SK-N-SH (cell line): Measurements from ENCODE around the gene ANKRD44. TPM values are rescaled to one million over a fixed set of nuclear protein-coding genes. Genes with fewer than 3 reads are reported as not detected.
A peak's percentile ranks its signal among the peaks of the same experiment; 100 is the strongest.

Experiments used
- CTCF ChIA-PET: fragments of 300-600, 350-600 bp; formaldehyde crosslinking; extraction: SDS; loops from one replicate; lab custom pipeline; 2021; lab: Yijun Ruan, JAX
- POLR2A ChIA-PET: fragments of 350-600 bp; sonication (Branson Sonifier 250); formaldehyde crosslinking; extraction: SDS; loops from one replicate; lab custom pipeline; 2020; ENCODE audit warnings: antibody characterized with exemption, inconsistent platforms; lab: Yijun Ruan, JAX
- DNase-seq: peaks from one replicate; pipeline ENCODE4 v3.0.0; 2012
- H2AFZ ChIP-seq: fragments of 200-600 bp; sonication (generic); 2 replicates; pipeline ENCODE4 v1.8.1; 2016; ENCODE audit warnings: antibody characterized with exemption, mild to moderate bottlenecking, low read depth
- H3F3A ChIP-seq: fragments of 200-600 bp; sonication (generic); replicated peaks from 2 replicates; pipeline ENCODE3; 2016; ENCODE audit warnings: antibody characterized with exemption, mild to moderate bottlenecking; ENCODE audit not compliant: insufficient read depth
- H3K27ac ChIP-seq, 2 experiments: fragments of 200-500 bp in 1 of 2; fragments of 200-600 bp in 1 of 2; sonication (Bioruptor generic) in 1 of 2; sonication (generic), shearing (Covaris generic) in 1 of 2; 2 replicates each; pipeline versions ENCODE4 v1.5.1 to v1.6.1; 2014 to 2016; ENCODE audit warnings: low read depth in 2 of 2, inconsistent platforms in 1 of 2, low read length in 1 of 2, mild to moderate bottlenecking in 1 of 2, mixed read lengths in 1 of 2
- H3K27me3 ChIP-seq: fragments of 200-600 bp; sonication (generic), shearing (Covaris generic); 2 replicates; pipeline ENCODE4 v1.6.1; 2016; ENCODE audit warnings: mixed run types; ENCODE audit not compliant: insufficient read depth
- H3K36me3 ChIP-seq, 2 experiments: fragments of 200-500 bp in 1 of 2; fragments of 200-600 bp in 1 of 2; sonication (Bioruptor generic) in 1 of 2; sonication (generic) in 1 of 2; replicated peaks in 1 of 2; 2 replicates each; pipeline versions ENCODE3 to v1.5.1; 2014 to 2016; ENCODE audit warnings: low read length in 1 of 2, mild to moderate bottlenecking in 1 of 2; ENCODE audit not compliant: insufficient read depth in 2 of 2, control insufficient read depth in 1 of 2
- H3K4me1 ChIP-seq, 2 experiments: fragments of 200-500 bp in 1 of 2; fragments of 200-600 bp in 1 of 2; sonication (Bioruptor generic) in 1 of 2; sonication (generic), shearing (Covaris generic) in 1 of 2; 2 replicates each; pipeline versions ENCODE4 v1.5.1 to v1.6.1; 2014 to 2016; ENCODE audit warnings: low read depth in 1 of 2, low read length in 1 of 2, mixed run types in 1 of 2; ENCODE audit not compliant: insufficient read depth in 2 of 2, control insufficient read depth in 1 of 2
- H3K4me2 ChIP-seq: fragments of 200-600 bp; sonication (generic), shearing (Covaris generic); 2 replicates; pipeline ENCODE4 v1.6.1; 2017; ENCODE audit warnings: mixed run types
- H3K4me3 ChIP-seq, 2 experiments: fragments of 200-500 bp in 1 of 2; fragments of 200-600 bp in 1 of 2; sonication (Bioruptor generic) in 1 of 2; sonication (generic), shearing (Covaris generic) in 1 of 2; 2 replicates each; pipeline versions ENCODE4 v1.5.1 to v1.8.1; 2014 to 2016; ENCODE audit warnings: low read depth in 2 of 2, inconsistent platforms in 1 of 2, low read length in 1 of 2, mild to moderate bottlenecking in 1 of 2, mixed read lengths in 1 of 2, moderate library complexity in 1 of 2
- H3K79me2 ChIP-seq: fragments of 200-600 bp; sonication (generic); 2 replicates; pipeline ENCODE4 v1.8.1; 2017; ENCODE audit warnings: mild to moderate bottlenecking; ENCODE audit not compliant: insufficient read depth
- H3K9ac ChIP-seq: fragments of 200-600 bp; sonication (generic); 2 replicates; pipeline ENCODE4 v1.6.1; 2017; ENCODE audit warnings: mixed run types
- H3K9me2 ChIP-seq: fragments of 200-600 bp; sonication (generic); 2 replicates; pipeline ENCODE4 v1.6.1; 2017; ENCODE audit warnings: mixed run types
- H3K9me3 ChIP-seq: fragments of 200-600 bp; sonication (generic); 2 replicates; pipeline ENCODE4 v1.6.1; 2017; ENCODE audit warnings: mixed run types, mild to moderate bottlenecking, moderate library complexity
- H4K20me1 ChIP-seq: fragments of 200-600 bp; sonication (generic); 2 replicates; pipeline ENCODE4 v1.6.1; 2017; ENCODE audit warnings: mild to moderate bottlenecking, mixed run types; ENCODE audit not compliant: insufficient read depth
- CHD2 ChIP-seq: fragments of 150-350 bp; IDR thresholded peaks from 2 replicates; pipeline ENCODE4 v1.6.1; 2018; ENCODE audit warnings: low read length; ENCODE audit not compliant: partially characterized antibody
- EP300 ChIP-seq, 2 experiments: IDR thresholded peaks; 2 replicates each; pipeline versions ENCODE4 v1.4.0 to v1.6.1; 2012; ENCODE audit warnings: borderline replicate concordance in 1 of 2, low read depth in 1 of 2, low read length in 1 of 2
- FOXM1 ChIP-seq: IDR thresholded peaks from 2 replicates; pipeline ENCODE4 v1.4.0; 2012; ENCODE audit warnings: low read depth, mild to moderate bottlenecking
- GATA2 ChIP-seq: sonication (generic); formaldehyde crosslinking; IDR thresholded peaks from 2 replicates; pipeline ENCODE4 v1.5.0; 2020; ENCODE audit warnings: mild to moderate bottlenecking, missing genetic modification reagents
- MEF2A ChIP-seq: IDR thresholded peaks from 2 replicates; pipeline ENCODE4 v1.4.0; 2012; ENCODE audit warnings: low read depth, borderline replicate concordance
- REST ChIP-seq: IDR thresholded peaks from 2 replicates; pipeline ENCODE4 v1.6.1; 2012; ENCODE audit warnings: mild to moderate bottlenecking, low read depth, low read length, moderate library complexity
- RXRA ChIP-seq: IDR thresholded peaks from 2 replicates; pipeline ENCODE4 v1.4.0; 2012; ENCODE audit warnings: low read depth, mild to moderate bottlenecking, borderline replicate concordance
- SMC3 ChIP-seq: IDR thresholded peaks from 2 replicates; pipeline ENCODE4 v1.6.1; 2012; ENCODE audit warnings: low read depth, low read length, improper control_type of control experiment
- TEAD4 ChIP-seq: IDR thresholded peaks from 2 replicates; pipeline ENCODE4 v1.4.0; 2012; ENCODE audit warnings: mild to moderate bottlenecking, borderline replicate concordance; ENCODE audit not compliant: insufficient read depth
- USF1 ChIP-seq: IDR thresholded peaks from 2 replicates; pipeline ENCODE4 v1.4.0; 2012; ENCODE audit warnings: low read depth, borderline replicate concordance
- WGBS: methylation state at CpG from one replicate; pipeline ENCODE4 v1.1.6; 2017; ENCODE audit warnings: low lambda C conversion rate; 5-methylcytosine and 5-hydroxymethylcytosine counted together
- polyA plus RNA-seq, 3 experiments: library from polyadenylated mRNA; depleted of rRNA; stranded (reverse); fragments of >200 nt; gene quantifications; 2 replicates each; pipeline ENCODE4 v1.2.3, GENCODE V29; 2012
- TF ChIP-seq, protein P1 (sequence below): IDR thresholded peaks from 2 replicates; pipeline ENCODE4 v1.4.0; 2012; ENCODE audit warnings: low read depth

ANKRD44 gene
- polyA plus RNA-seq, 1 of the 3 experiments (the other 2 are of a cell fraction) = 12.5 TPM

GRCh38 chr2:197103363-197103762 lies 207.2 kb downstream of the ANKRD44 start:
- no peak for TF ChIP-seq MEF2A
- no peak for TF ChIP-seq GATA2
- TF ChIP-seq SMC3 = no peak
- no peak for TF ChIP-seq CHD2
- TF ChIP-seq, protein P1, sequence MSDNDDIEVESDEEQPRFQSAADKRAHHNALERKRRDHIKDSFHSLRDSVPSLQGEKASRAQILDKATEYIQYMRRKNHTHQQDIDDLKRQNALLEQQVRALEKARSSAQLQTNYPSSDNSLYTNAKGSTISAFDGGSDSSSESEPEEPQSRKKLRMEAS = no peak
- TF ChIP-seq EP300 (IDR thresholded peaks at IDR 0.05; ENCODE audit: borderline replicate concordance in 1 of 2, low read depth in 1 of 2, low read length in 1 of 2) = no peak
- TF ChIP-seq TEAD4 = no peak
- TF ChIP-seq RXRA = no peak
- no peak for TF ChIP-seq USF1
- no peak for TF ChIP-seq REST
- TF ChIP-seq FOXM1 = no peak
- TF ChIP-seq, all 33 proteins: peak for 0
- Histone ChIP-seq H3K4me2 (no peak overlapping the region), H3K4me3 (no peak overlapping the region), H3K9ac (no peak overlapping the region), H2AFZ (no peak overlapping the region), H3F3A (no peaks in the 10 kb centered on the region), H3K27ac (no peak overlapping the region), H3K79me2 (no peaks in the 10 kb centered on the region), H3K36me3 (no peaks in the 10 kb centered on the region), H3K27me3 (no peaks in the 10 kb centered on the region), H3K9me2 (no peaks in the 10 kb centered on the region), H4K20me1 (no peaks in the 10 kb centered on the region), H3K4me1 (peaks cover 20 to 29% of the 10 kb centered on the region in 2 experiments; a peak in 3 of 4 replicates), H3K9me3 (no peaks in the 10 kb centered on the region)
- whole genome bisulfite sequencing = 96% methylated on average over 1 of the region's 1 CpG
- ChIA-PET POLR2A (no interaction called here), CTCF (no interaction called here)
- DNase-seq = no peak

GRCh38 chr2:197102231-197102630 lies 208.3 kb downstream of the ANKRD44 start:
- Histone ChIP-seq H3K4me1 (peaks cover 16 to 32% of the 10 kb centered on the region in 2 experiments; a peak in 3 of 4 replicates), H3K9ac (no peak overlapping the region), H3K27ac (peak overlapping the region in 1 of 2 experiments; percentile 93; a peak in 2 of 4 replicates), H3K4me2 (no peak overlapping the region; the same call in 1 of the 2 replicates), H4K20me1 (no peaks in the 10 kb centered on the region), H3K36me3 (no peaks in the 10 kb centered on the region), H3K4me3 (no peak overlapping the region), H3F3A (no peaks in the 10 kb centered on the region), H3K9me3 (no peaks in the 10 kb centered on the region), H3K79me2 (no peaks in the 10 kb centered on the region), H3K27me3 (no peaks in the 10 kb centered on the region), H2AFZ (no peak overlapping the region), H3K9me2 (no peaks in the 10 kb centered on the region)
- ChIA-PET POLR2A (no interaction called here), CTCF (interaction anchor here (0.8 to 1.3 kb wide), 5 partner anchors 9 to 17 kb away, joined by 3 to 11 read pairs (median 3); no protein-coding TSS in a partner anchor)
- TF ChIP-seq GATA2 = peak; percentile 23; the same call in 1 of the 2 replicates
- TF ChIP-seq, protein P1 = no peak
- WGBS = 52% methylated on average over 1 of the region's 1 CpG
- no peak for DNase-seq
